KOPT-K1 (cell line): Measurements from ENCODE around the gene SERINC2.

Experiments used
- H3K27ac ChIP-seq: fragments of 200-600 bp; sonication (generic); 2 replicates; pipeline ENCODE4 v1.5.1; 2016; ENCODE audit warnings: antibody characterized with exemption, mild to moderate bottlenecking, low read depth, low read length; ENCODE audit not compliant: poor library complexity, severe bottlenecking
- H3K36me3 ChIP-seq: fragments of 200-600 bp; sonication (generic); 2 replicates; pipeline ENCODE4 v1.5.1; 2017; ENCODE audit warnings: antibody characterized with exemption, mild to moderate bottlenecking, low read length, moderate library complexity; ENCODE audit not compliant: insufficient read depth
- H3K9me3 ChIP-seq: fragments of 200-600 bp; sonication (generic); 2 replicates; pipeline ENCODE4 v1.5.1; 2017; ENCODE audit warnings: antibody characterized with exemption, low read length, mild to moderate bottlenecking; ENCODE audit not compliant: insufficient read depth, poor library complexity, severe bottlenecking

SERINC2 gene

GRCh38 chr1:31412732-31413404, at the start of gene SERINC2:
Gene SERINC2 (plus strand): TSS chr1:31413213. CDS start chr1:31413266, 53 bp downstream.
- Histone ChIP-seq H3K27ac (no peak within 1 kb of the TSS), H3K36me3 (no peaks in the 10 kb centered on the region), H3K9me3 (no peaks in the 10 kb centered on the region)

GRCh38 chr1:31364561-31365250, 48.3 kb upstream of the SERINC2 start:
- no peaks in the 10 kb centered on the region for H3K9me3 ChIP-seq
- no peak overlapping the region for H3K27ac ChIP-seq
- peaks cover 38% of the 10 kb centered on the region for H3K36me3 ChIP-seq

DNA sequence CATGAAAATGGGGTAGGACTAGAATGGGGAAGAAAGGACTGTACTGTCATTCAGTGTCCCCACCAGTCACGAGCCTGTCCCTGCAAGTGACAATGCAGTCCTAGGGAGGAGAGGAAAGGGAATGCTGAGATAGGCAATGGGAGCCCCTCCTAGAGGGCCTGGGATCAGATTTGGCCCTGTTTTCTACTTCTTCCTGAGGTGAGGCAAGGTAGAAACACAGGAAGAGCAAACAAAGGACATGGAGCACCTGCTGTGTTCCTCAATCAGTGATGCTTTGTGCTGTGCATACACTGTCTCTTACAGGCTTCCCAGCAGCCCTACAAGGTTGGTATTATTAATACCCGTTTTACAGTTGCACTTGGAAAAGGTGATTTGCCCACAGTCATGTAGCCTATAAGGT, 46.2 kb upstream of the SERINC2 start:
- Histone ChIP-seq H3K9me3 (no peaks in the 10 kb centered on the region), H3K36me3 (peaks cover 33% of the 10 kb centered on the region), H3K27ac (no peak overlapping the region)

DNA sequence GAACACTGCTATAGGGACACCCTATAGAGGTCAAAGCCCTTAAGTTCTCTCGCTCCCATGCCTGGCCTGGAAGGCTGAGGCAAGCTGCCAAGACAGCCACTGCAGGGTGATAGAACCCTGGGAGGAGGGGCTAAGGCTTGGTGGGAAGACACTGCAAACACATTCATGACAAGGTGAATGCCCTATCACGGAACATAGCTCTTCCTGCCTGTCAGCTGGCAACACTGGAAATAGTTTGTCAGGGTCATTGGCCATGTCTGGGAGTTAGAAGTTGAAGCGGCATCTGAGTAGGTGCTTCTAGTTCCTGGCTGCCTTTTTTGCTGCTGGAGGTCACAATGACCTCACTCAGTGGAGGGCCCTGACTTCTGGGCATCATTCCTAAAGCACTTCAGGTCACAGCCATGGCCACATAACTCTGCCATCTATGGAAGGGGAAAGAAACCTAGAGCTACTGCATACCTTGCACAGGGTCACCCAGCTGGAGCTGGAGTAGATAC, 44.4 kb upstream of the SERINC2 start:
- Histone ChIP-seq H3K36me3 (peaks cover 29% of the 10 kb centered on the region), H3K9me3 (no peaks in the 10 kb centered on the region), H3K27ac (no peak overlapping the region)

DNA sequence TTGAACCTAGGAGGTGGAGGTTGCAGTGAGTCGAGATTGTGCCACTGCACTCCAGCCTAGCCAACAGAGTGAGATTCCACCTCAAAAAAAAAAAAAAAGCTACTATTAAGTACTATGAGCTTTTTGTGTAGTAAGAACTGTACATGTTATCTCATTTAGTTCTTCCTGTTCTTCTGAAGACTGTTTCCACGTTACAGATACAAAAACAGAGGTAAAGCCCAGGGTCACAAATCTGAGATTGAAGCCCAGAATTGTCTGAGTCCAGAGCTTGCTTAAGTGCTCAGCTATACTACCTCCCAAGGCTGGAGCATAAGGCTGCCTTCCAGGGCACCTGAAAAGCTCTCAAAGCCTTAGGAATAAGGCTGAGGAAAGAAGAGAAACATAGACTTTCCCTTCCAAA, 43.0 kb upstream of the SERINC2 start:
- Histone ChIP-seq H3K36me3 (peaks cover 16% of the 10 kb centered on the region), H3K27ac (no peak overlapping the region), H3K9me3 (no peaks in the 10 kb centered on the region)

DNA sequence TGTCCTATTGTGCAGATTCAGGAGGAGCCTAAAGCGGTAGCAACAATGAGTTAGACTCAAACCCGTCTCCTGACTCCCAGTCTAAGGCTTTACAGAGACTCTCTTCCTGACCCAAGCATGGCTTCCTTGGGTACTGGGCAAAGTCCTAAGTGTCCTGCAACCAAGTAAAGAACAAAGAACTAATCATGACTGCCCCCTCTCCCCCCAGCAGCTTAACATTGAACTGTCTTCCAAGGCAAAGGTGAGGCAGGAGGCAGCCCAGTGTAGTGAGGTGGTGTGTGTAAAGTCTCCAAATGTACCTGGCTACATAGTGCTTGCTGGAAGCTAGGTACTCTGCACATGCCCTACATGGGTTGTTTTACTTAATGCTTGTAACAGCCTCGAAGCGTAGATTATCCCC, 42.4 kb upstream of the SERINC2 start:
- H3K9me3 ChIP-seq = no peaks in the 10 kb centered on the region
- no peak overlapping the region for H3K27ac ChIP-seq
- H3K36me3 ChIP-seq = peaks cover 10% of the 10 kb centered on the region

DNA sequence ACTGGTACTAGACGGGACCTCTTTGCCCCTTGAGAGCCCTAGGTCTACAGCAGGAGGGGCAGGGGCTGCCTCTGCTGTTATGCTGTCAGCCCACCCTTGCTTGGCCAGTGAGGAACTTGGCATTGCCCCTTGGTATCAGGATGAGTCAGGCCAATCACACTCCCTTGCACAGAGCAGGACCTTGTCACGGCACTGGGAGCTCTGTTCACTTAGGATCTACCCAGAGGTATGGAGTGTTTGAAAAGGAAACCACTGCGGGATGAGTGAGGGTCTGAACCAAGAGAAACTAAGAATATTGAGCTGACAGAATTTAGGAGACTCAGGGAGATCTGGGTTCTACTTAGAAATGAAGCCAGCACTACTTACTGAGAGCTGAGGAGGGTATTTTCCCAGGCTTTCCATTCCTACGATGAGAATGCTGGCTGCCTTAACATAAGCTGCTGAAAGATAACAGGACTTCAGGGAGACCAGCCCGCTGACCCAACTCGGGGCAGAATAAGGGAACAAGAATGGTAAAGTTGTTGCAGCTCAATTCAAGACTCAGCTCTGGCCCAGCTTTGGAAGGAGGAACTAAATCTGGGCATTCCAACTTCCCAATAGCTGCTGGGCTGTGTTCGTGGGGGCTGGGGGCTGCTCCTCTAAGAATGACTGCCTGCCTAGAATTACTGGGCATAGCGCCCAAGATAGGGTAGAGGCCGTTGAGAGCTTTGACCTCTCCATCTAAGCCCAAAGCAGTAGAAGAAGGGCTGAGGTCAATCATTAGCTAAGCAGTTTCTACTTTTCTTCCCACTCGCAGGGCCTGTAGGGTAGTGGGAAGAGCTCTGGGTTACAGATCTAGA, 41.7 kb upstream of the SERINC2 start:
- Histone ChIP-seq H3K9me3 (no peaks in the 10 kb centered on the region), H3K27ac (no peak overlapping the region), H3K36me3 (peaks cover 3% of the 10 kb centered on the region; the same call in 1 of the 2 replicates)

- no peaks in the 10 kb centered on the region for H3K36me3 ChIP-seq
- no peaks in the 10 kb centered on the region for H3K9me3 ChIP-seq
- no peak overlapping the region for H3K27ac ChIP-seq
Measured at GRCh38 chr1:31372051-31372450, 41.0 kb upstream of the SERINC2 start.

DNA sequence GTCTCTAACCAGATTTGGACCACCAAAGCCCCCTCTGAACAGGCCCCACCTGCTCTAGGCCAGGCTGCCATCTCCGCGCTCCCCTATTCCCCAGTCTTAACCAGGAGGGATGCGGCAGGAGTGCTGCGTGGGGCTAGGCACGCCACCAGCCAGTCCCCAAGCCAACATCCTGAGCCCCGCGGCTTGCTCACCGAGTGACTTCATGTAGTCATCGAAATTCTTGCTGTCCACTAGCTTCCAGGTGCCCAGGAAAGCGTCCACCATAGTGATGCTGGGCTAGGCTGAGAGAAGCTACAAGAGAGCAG, 40.3 kb upstream of the SERINC2 start:
- Histone ChIP-seq H3K36me3 (no peaks in the 10 kb centered on the region), H3K27ac (no peak overlapping the region), H3K9me3 (no peaks in the 10 kb centered on the region)

DNA sequence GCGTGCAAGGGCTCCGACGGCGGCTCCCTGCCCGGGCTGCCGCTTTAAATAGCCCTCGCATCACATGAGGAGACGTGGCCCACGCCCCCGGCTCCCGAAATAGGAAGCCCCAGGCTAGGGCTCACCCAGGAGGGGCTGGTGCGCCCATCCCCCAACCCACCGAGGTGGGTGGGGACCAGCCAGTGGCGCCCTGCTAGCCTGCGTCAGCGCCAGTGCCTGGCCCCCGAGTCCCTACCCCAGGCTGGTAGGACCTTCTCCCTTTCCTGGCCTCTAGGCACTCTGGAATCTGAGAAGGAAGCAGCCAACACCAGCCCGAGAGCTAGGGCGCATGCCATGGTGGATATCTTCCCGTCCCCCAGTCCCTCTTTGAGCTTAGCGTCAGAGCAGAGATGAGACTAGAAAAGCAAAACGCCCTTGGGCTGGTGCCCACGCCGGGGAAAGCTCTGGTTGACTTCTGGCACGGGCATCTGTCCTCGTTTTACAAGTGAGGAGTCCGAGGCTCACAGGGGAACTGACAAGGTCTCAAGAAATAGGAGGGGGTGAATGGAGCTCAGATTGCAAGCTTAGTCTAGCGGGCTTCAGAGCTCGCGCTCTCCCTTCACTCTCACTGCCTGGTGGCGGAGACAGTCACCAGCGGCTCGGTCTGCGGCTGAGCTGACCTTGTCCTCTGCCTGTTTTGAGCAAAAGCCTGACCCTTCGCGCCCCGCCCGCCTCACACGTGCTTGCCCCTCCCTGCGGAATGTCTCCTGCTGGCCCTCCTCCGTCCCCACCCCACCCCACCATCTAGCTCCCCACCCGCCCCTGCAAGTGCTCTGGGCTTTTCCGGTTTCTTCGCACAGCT, 39.7 kb upstream of the SERINC2 start, which contains the start of gene FABP3:
FABP3 (minus strand) TSS at position 21 of the 841 bp plus-strand sequence. CDS start 62 bp downstream, outside the sequence.
- Histone ChIP-seq H3K9me3 (no peaks in the 10 kb centered on the region), H3K27ac (no peak within 1 kb of the TSS), H3K36me3 (no peaks in the 10 kb centered on the region)

- no peak overlapping the region for H3K27ac ChIP-seq
Measured at GRCh38 chr1:31373897-31374486, 39.0 kb upstream of the SERINC2 start.

DNA sequence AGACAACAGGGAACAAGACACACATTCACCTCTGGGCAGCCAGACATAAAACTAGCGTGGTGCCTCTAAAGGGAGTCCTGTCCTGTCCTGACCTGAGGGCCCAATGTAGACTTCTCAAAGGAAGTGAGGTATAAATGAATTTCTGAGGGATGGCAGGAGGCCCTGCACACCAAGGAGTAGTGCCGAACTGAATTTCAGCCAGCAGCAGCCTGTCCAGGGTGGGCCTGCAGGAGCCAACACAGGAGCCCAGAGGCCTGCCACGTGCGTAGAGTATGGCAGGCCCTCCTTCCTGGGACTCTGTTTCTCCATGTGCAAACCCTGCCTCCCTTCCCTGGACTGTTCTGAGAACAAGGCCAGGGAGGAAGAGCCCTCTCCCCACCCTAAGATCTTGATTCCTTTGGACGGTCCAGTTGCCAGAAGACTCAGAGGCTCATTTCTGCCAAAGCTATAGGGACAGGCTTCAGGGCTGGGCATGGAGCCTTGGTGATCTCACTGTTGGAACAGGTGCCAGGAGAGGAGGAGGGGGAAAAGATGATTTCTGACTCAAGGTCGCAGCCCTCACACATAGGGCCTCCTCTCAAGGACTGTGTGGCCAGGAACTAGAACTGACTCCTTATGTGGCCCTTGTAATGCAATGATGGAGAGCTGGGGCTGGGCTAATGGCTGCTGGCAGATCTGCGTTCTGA, 38.4 kb upstream of the SERINC2 start:
- Histone ChIP-seq H3K27ac (no peak overlapping the region), H3K36me3 (no peaks in the 10 kb centered on the region), H3K9me3 (no peaks in the 10 kb centered on the region)

More at GRCh38 chr1:31373897-31374486, 39.0 kb upstream of the SERINC2 start:
- Histone ChIP-seq H3K9me3 (no peaks in the 10 kb centered on the region), H3K36me3 (no peaks in the 10 kb centered on the region)

GRCh38 chr1:31376375-31377134, 36.5 kb upstream of the SERINC2 start:
- Histone ChIP-seq H3K27ac (no peak overlapping the region), H3K36me3 (no peaks in the 10 kb centered on the region), H3K9me3 (no peaks in the 10 kb centered on the region)
